Measurements from ENCODE around the gene RAB40B.
"Not testable (repeated sequence)": the region's sequence is repeated elsewhere in the genome, so short reads cannot be mapped to it uniquely, and the experiment has no call there.

Gene RAB40B

GRCh38 chr17:82659886-82660285 is 38.6 kb downstream of the RAB40B start:
- no peaks in the 10 kb centered on the region for H3K27me3 ChIP-seq (replicated peaks; ENCODE audit: control insufficient read depth, insufficient read depth, low read length, poor library complexity, severe bottlenecking)

GRCh38 chr17:82658796-82659452 is 39.6 kb downstream of the RAB40B start:
- no peaks in the 10 kb centered on the region for H3K9me3 ChIP-seq (ENCODE audit: control insufficient read depth, low read length)
- H3K27me3 ChIP-seq (replicated peaks; ENCODE audit: control insufficient read depth, insufficient read depth, low read length, poor library complexity, severe bottlenecking) = no peaks in the 10 kb centered on the region
- no peak for DNase-seq
- no peaks in the 10 kb centered on the region for H3K36me3 ChIP-seq (ENCODE audit: control insufficient read depth, insufficient read depth, low read length)
- H3K4me3 ChIP-seq (ENCODE audit: insufficient read depth, low read depth, low read length, poor library complexity, severe bottlenecking) = no peak overlapping the region
- H3K27ac ChIP-seq (ENCODE audit: insufficient read depth, low read length, poor library complexity, severe bottlenecking) = no peak overlapping the region
- no peaks in the 10 kb centered on the region for H3K4me1 ChIP-seq (ENCODE audit: control insufficient read depth, insufficient read depth, low read length, poor library complexity, severe bottlenecking)

More at GRCh38 chr17:82659886-82660285, 38.6 kb downstream of the RAB40B start:
- Histone ChIP-seq H3K36me3 (ENCODE audit: control insufficient read depth, insufficient read depth, low read length) (no peaks in the 10 kb centered on the region), H3K4me1 (ENCODE audit: control insufficient read depth, insufficient read depth, low read length, poor library complexity, severe bottlenecking) (no peaks in the 10 kb centered on the region), H3K9me3 (ENCODE audit: control insufficient read depth, low read length) (no peaks in the 10 kb centered on the region), H3K4me3 (ENCODE audit: insufficient read depth, low read depth, low read length, poor library complexity, severe bottlenecking) (no peak overlapping the region), H3K27ac (ENCODE audit: insufficient read depth, low read length, poor library complexity, severe bottlenecking) (no peak overlapping the region)
- DNase-seq = no peak

GRCh38 chr17:82658331-82658730 is 40.2 kb downstream of the RAB40B start:
- Histone ChIP-seq H3K4me1 (ENCODE audit: control insufficient read depth, insufficient read depth, low read length, poor library complexity, severe bottlenecking) (no peaks in the 10 kb centered on the region), H3K4me3 (ENCODE audit: insufficient read depth, low read depth, low read length, poor library complexity, severe bottlenecking) (no peak overlapping the region), H3K9me3 (ENCODE audit: control insufficient read depth, low read length) (no peaks in the 10 kb centered on the region), H3K27me3 (replicated peaks; ENCODE audit: control insufficient read depth, insufficient read depth, low read length, poor library complexity, severe bottlenecking) (no peaks in the 10 kb centered on the region), H3K36me3 (ENCODE audit: control insufficient read depth, insufficient read depth, low read length) (no peaks in the 10 kb centered on the region), H3K27ac (ENCODE audit: insufficient read depth, low read length, poor library complexity, severe bottlenecking) (no peak overlapping the region)
- DNase-seq = no peak

- Histone ChIP-seq H3K4me3 (ENCODE audit: insufficient read depth, low read depth, low read length, poor library complexity, severe bottlenecking) (no peak overlapping the region), H3K27ac (ENCODE audit: insufficient read depth, low read length, poor library complexity, severe bottlenecking) (no peak overlapping the region), H3K36me3 (ENCODE audit: control insufficient read depth, insufficient read depth, low read length) (no peaks in the 10 kb centered on the region), H3K4me1 (ENCODE audit: control insufficient read depth, insufficient read depth, low read length, poor library complexity, severe bottlenecking) (no peaks in the 10 kb centered on the region), H3K27me3 (replicated peaks; ENCODE audit: control insufficient read depth, insufficient read depth, low read length, poor library complexity, severe bottlenecking) (no peaks in the 10 kb centered on the region), H3K9me3 (ENCODE audit: control insufficient read depth, low read length) (no peaks in the 10 kb centered on the region)
- DNase-seq = no peak
These were observed 40.6 kb downstream of the RAB40B start for GRCh38 chr17:82657926-82658325.

- Histone ChIP-seq H3K4me3 (ENCODE audit: insufficient read depth, low read depth, low read length, poor library complexity, severe bottlenecking) (no peak overlapping the region), H3K27me3 (replicated peaks; ENCODE audit: control insufficient read depth, insufficient read depth, low read length, poor library complexity, severe bottlenecking) (no peaks in the 10 kb centered on the region), H3K4me1 (ENCODE audit: control insufficient read depth, insufficient read depth, low read length, poor library complexity, severe bottlenecking) (no peaks in the 10 kb centered on the region), H3K9me3 (ENCODE audit: control insufficient read depth, low read length) (no peaks in the 10 kb centered on the region), H3K27ac (ENCODE audit: insufficient read depth, low read length, poor library complexity, severe bottlenecking) (no peak overlapping the region), H3K36me3 (ENCODE audit: control insufficient read depth, insufficient read depth, low read length) (no peaks in the 10 kb centered on the region)
- DNase-seq = no peak
These were observed 42.2 kb downstream of the RAB40B start for GRCh38 chr17:82656266-82656665.

GRCh38 chr17:82655523-82655922 is 43.0 kb downstream of the RAB40B start:
- no peak for DNase-seq
- no peaks in the 10 kb centered on the region for H3K27me3 ChIP-seq (replicated peaks; ENCODE audit: control insufficient read depth, insufficient read depth, low read length, poor library complexity, severe bottlenecking)
- H3K27ac ChIP-seq (ENCODE audit: insufficient read depth, low read length, poor library complexity, severe bottlenecking) = no peak overlapping the region
- no peaks in the 10 kb centered on the region for H3K9me3 ChIP-seq (ENCODE audit: control insufficient read depth, low read length)
- H3K36me3 ChIP-seq (ENCODE audit: control insufficient read depth, insufficient read depth, low read length) = no peaks in the 10 kb centered on the region
- no peak overlapping the region for H3K4me3 ChIP-seq (ENCODE audit: insufficient read depth, low read depth, low read length, poor library complexity, severe bottlenecking)
- no peaks in the 10 kb centered on the region for H3K4me1 ChIP-seq (ENCODE audit: control insufficient read depth, insufficient read depth, low read length, poor library complexity, severe bottlenecking)

- Histone ChIP-seq H3K27ac (ENCODE audit: insufficient read depth, low read length, poor library complexity, severe bottlenecking) (no peak overlapping the region), H3K9me3 (ENCODE audit: control insufficient read depth, low read length) (no peaks in the 10 kb centered on the region), H3K4me1 (ENCODE audit: control insufficient read depth, insufficient read depth, low read length, poor library complexity, severe bottlenecking) (no peaks in the 10 kb centered on the region), H3K27me3 (replicated peaks; ENCODE audit: control insufficient read depth, insufficient read depth, low read length, poor library complexity, severe bottlenecking) (no peaks in the 10 kb centered on the region), H3K4me3 (ENCODE audit: insufficient read depth, low read depth, low read length, poor library complexity, severe bottlenecking) (no peak overlapping the region), H3K36me3 (ENCODE audit: control insufficient read depth, insufficient read depth, low read length) (no peaks in the 10 kb centered on the region)
- no peak for DNase-seq
These were observed 43.4 kb downstream of the RAB40B start for GRCh38 chr17:82655038-82655479.

- not testable (repeated sequence) for H3K36me3 ChIP-seq (ENCODE audit: control insufficient read depth, insufficient read depth, low read length); H3K27me3 ChIP-seq (replicated peaks; ENCODE audit: control insufficient read depth, insufficient read depth, low read length, poor library complexity, severe bottlenecking); H3K4me1 ChIP-seq (ENCODE audit: control insufficient read depth, insufficient read depth, low read length, poor library complexity, severe bottlenecking); DNase-seq; H3K9me3 ChIP-seq (ENCODE audit: control insufficient read depth, low read length); H3K4me3 ChIP-seq (ENCODE audit: insufficient read depth, low read depth, low read length, poor library complexity, severe bottlenecking); H3K27ac ChIP-seq (ENCODE audit: insufficient read depth, low read length, poor library complexity, severe bottlenecking)
These were observed 43.9 kb downstream of the RAB40B start for GRCh38 chr17:82654611-82655010.

GRCh38 chr17:82653651-82654528 is 44.6 kb downstream of the RAB40B start:
- no peaks in the 10 kb centered on the region for H3K27me3 ChIP-seq (replicated peaks; ENCODE audit: control insufficient read depth, insufficient read depth, low read length, poor library complexity, severe bottlenecking)
- H3K27ac ChIP-seq (ENCODE audit: insufficient read depth, low read length, poor library complexity, severe bottlenecking) = no peak overlapping the region
- DNase-seq = no peak
- no peaks in the 10 kb centered on the region for H3K9me3 ChIP-seq (ENCODE audit: control insufficient read depth, low read length)
- no peaks in the 10 kb centered on the region for H3K4me1 ChIP-seq (ENCODE audit: control insufficient read depth, insufficient read depth, low read length, poor library complexity, severe bottlenecking)
- H3K36me3 ChIP-seq (ENCODE audit: control insufficient read depth, insufficient read depth, low read length) = no peaks in the 10 kb centered on the region
- H3K4me3 ChIP-seq (ENCODE audit: insufficient read depth, low read depth, low read length, poor library complexity, severe bottlenecking) = no peak overlapping the region

GRCh38 chr17:82650723-82651122 is 47.8 kb downstream of the RAB40B start:
- peaks cover 15% of the 10 kb centered on the region for H3K4me1 ChIP-seq (ENCODE audit: control insufficient read depth, insufficient read depth, low read length, poor library complexity, severe bottlenecking)
- no peak overlapping the region for H3K4me3 ChIP-seq (ENCODE audit: insufficient read depth, low read depth, low read length, poor library complexity, severe bottlenecking)
- H3K9me3 ChIP-seq (ENCODE audit: control insufficient read depth, low read length) = no peaks in the 10 kb centered on the region
- no peaks in the 10 kb centered on the region for H3K36me3 ChIP-seq (ENCODE audit: control insufficient read depth, insufficient read depth, low read length)
- DNase-seq = no peak
- peak overlapping the region; percentile 5 for H3K27ac ChIP-seq (ENCODE audit: insufficient read depth, low read length, poor library complexity, severe bottlenecking)
- H3K27me3 ChIP-seq (replicated peaks; ENCODE audit: control insufficient read depth, insufficient read depth, low read length, poor library complexity, severe bottlenecking) = no peaks in the 10 kb centered on the region

All from effector memory CD4-positive, alpha-beta T cell (primary cell).